Measurements from ENCODE around the gene CHRNE.

The CHRNE gene

GRCh38 chr17:4853208-4853671, 49.7 kb downstream of the CHRNE start:
- Histone ChIP-seq H3K4me1 (ENCODE audit: insufficient read depth, poor library complexity, severe bottlenecking) (peaks cover 64% of the 10 kb centered on the region), H3K9me3 (ENCODE audit: severe bottlenecking) (no peaks in the 10 kb centered on the region), H3K4me3 (ENCODE audit: severe bottlenecking) (no peak overlapping the region), H3K27ac (ENCODE audit: poor library complexity, severe bottlenecking) (peak overlapping the region; percentile 95), H3K27me3 (ENCODE audit: insufficient read depth, poor library complexity, severe bottlenecking) (no peaks in the 10 kb centered on the region), H3K36me3 (ENCODE audit: low read depth) (0 out of 2 replicates have a peak, but pooled peaks cover 5% of the 10 kb centered on the region)
- TF ChIP-seq CTCF (IDR thresholded peaks at IDR 0.05; ENCODE audit: poor library complexity, severe bottlenecking) = no peak
- DNase-seq (ENCODE audit: low spot score) = no peak
- ATAC-seq (ENCODE audit: low read depth) = peak; percentile 11; the same call in 1 of the 3 replicates

- 0 out of 2 replicates have a peak, but pooled peaks cover 5% of the 10 kb centered on the region for H3K36me3 ChIP-seq (ENCODE audit: low read depth)
- H3K9me3 ChIP-seq (ENCODE audit: severe bottlenecking) = no peaks in the 10 kb centered on the region
- ATAC-seq (ENCODE audit: low read depth) (no peak), DNase-seq (ENCODE audit: low spot score) (no peak)
- TF ChIP-seq CTCF (IDR thresholded peaks at IDR 0.05; ENCODE audit: poor library complexity, severe bottlenecking) = no peak
- H3K4me3 ChIP-seq (ENCODE audit: severe bottlenecking) = no peak overlapping the region
- no peaks in the 10 kb centered on the region for H3K27me3 ChIP-seq (ENCODE audit: insufficient read depth, poor library complexity, severe bottlenecking)
- peak overlapping the region; percentile 99 for H3K27ac ChIP-seq (ENCODE audit: poor library complexity, severe bottlenecking)
- H3K4me1 ChIP-seq (ENCODE audit: insufficient read depth, poor library complexity, severe bottlenecking) = peaks cover 64% of the 10 kb centered on the region
Observed at GRCh38 chr17:4852567-4853207, 50.2 kb downstream of the CHRNE start.

GRCh38 chr17:4851084-4851483, 51.8 kb downstream of the CHRNE start:
- Histone ChIP-seq H3K27ac (ENCODE audit: poor library complexity, severe bottlenecking) (peak overlapping the region; percentile 99), H3K27me3 (ENCODE audit: insufficient read depth, poor library complexity, severe bottlenecking) (no peaks in the 10 kb centered on the region), H3K4me1 (ENCODE audit: insufficient read depth, poor library complexity, severe bottlenecking) (peaks cover 78% of the 10 kb centered on the region), H3K9me3 (ENCODE audit: severe bottlenecking) (no peaks in the 10 kb centered on the region), H3K36me3 (ENCODE audit: low read depth) (peaks cover 12% of the 10 kb centered on the region; the same call in 1 of the 2 replicates), H3K4me3 (ENCODE audit: severe bottlenecking) (no peak overlapping the region)
- DNase-seq (ENCODE audit: low spot score) (no peak), ATAC-seq (ENCODE audit: low read depth) (no peak)
- TF ChIP-seq CTCF (IDR thresholded peaks at IDR 0.05; ENCODE audit: poor library complexity, severe bottlenecking) = no peak

GRCh38 chr17:4850246-4850645, 52.7 kb downstream of the CHRNE start:
- DNase-seq (ENCODE audit: low spot score) = peak; percentile 84
- peak; percentile 56 for ATAC-seq (ENCODE audit: low read depth)

More at GRCh38 chr17:4850246-4850645, 52.7 kb downstream of the CHRNE start:
- Histone ChIP-seq H3K27ac (ENCODE audit: poor library complexity, severe bottlenecking) (peak overlapping the region; percentile 99), H3K9me3 (ENCODE audit: severe bottlenecking) (no peaks in the 10 kb centered on the region), H3K4me1 (ENCODE audit: insufficient read depth, poor library complexity, severe bottlenecking) (peaks cover 83% of the 10 kb centered on the region), H3K27me3 (ENCODE audit: insufficient read depth, poor library complexity, severe bottlenecking) (no peaks in the 10 kb centered on the region), H3K36me3 (ENCODE audit: low read depth) (peaks cover 12% of the 10 kb centered on the region; the same call in 1 of the 2 replicates), H3K4me3 (ENCODE audit: severe bottlenecking) (no peak overlapping the region)
- no peak for TF ChIP-seq CTCF (IDR thresholded peaks at IDR 0.05; ENCODE audit: poor library complexity, severe bottlenecking)

Measured in RWPE2 (cell line).